ENCODE results near the gene SPAG9. TPM values are rescaled to one million over a fixed set of nuclear protein-coding genes. Genes with fewer than 3 reads are reported as not detected.
A peak's percentile ranks its signal among the peaks of the same experiment; 100 is the strongest.

The SPAG9 gene
- total RNA-seq, 4 donors from 2014 or later, result 139 to 171 (median 143) TPM

DNA sequence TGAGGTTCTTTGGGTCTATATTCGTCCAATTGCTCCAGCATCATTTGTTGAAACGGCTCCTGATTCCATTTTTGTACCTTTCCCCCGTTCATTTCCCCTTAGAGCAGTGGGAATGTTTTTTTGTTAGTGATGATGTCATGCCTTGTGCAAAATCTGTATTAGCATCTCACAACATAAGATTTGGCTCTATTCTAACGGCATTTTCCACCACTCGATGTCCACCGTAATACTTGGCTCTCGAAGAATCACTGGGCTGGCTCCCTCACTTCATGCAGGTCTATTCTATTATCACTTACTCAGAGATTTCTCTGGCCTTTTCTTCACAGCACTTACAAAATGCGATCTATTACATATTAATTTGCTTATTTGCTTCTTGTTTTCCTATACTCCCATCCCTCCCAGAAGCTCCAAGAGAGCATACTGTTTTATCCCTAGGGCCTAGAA, 32.1 kb upstream of the SPAG9 start:
- ATAC-seq, result peak; percentile 23 to 34
- in situ Hi-C loops (cut with MboI; ENCODE audit: low sequenced_read_pairs in 4 of 4), result loop anchor here (5.0 to 25.0 kb wide), 3 partner anchors 148 to 290 kb away; partner anchors contain the start of gene TOB1 (in 2 of the 4)

GRCh38 chr17:51150932-51151331, 30.3 kb upstream of the SPAG9 start:
- no peak for ATAC-seq
- no peak overlapping the region for H3K27ac ChIP-seq
- TF ChIP-seq, protein P1, sequence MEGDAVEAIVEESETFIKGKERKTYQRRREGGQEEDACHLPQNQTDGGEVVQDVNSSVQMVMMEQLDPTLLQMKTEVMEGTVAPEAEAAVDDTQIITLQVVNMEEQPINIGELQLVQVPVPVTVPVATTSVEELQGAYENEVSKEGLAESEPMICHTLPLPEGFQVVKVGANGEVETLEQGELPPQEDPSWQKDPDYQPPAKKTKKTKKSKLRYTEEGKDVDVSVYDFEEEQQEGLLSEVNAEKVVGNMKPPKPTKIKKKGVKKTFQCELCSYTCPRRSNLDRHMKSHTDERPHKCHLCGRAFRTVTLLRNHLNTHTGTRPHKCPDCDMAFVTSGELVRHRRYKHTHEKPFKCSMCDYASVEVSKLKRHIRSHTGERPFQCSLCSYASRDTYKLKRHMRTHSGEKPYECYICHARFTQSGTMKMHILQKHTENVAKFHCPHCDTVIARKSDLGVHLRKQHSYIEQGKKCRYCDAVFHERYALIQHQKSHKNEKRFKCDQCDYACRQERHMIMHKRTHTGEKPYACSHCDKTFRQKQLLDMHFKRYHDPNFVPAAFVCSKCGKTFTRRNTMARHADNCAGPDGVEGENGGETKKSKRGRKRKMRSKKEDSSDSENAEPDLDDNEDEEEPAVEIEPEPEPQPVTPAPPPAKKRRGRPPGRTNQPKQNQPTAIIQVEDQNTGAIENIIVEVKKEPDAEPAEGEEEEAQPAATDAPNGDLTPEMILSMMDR (IDR thresholded peaks at IDR 0.05 in 4 of 5, conservative IDR thresholded peaks at IDR 0.05 in 1 of 5), result no peak
- DNase-seq, result no peak
- no peak overlapping the region for H3K4me3 ChIP-seq
- H3K36me3 ChIP-seq, result peaks cover 0 to 2% of the 10 kb centered on the region in 2 donors
- in situ Hi-C loops (cut with MboI; ENCODE audit: low sequenced_read_pairs in 4 of 4), result loop anchor here (5.0 to 25.0 kb wide), 3 partner anchors 146 to 289 kb away; partner anchors contain the start of gene TOB1 (in 2 of the 4)
- H3K4me1 ChIP-seq, result peaks cover 17 to 25% of the 10 kb centered on the region in 2 donors
- H3K27me3 ChIP-seq, result no peaks in the 10 kb centered on the region
- intact Hi-C loops (cut with DNase I; ENCODE audit: low total_unique reads), result loop anchor here (5.0 to 10.0 kb wide), 3 partner anchors 96 to 284 kb away; partner anchors contain the start of genes MBTD1, TOB1 and UTP18
- H3K9me3 ChIP-seq, result no peaks in the 10 kb centered on the region

More for the DNA sequence above, 32.1 kb upstream of the SPAG9 start:
- Histone ChIP-seq H3K4me3 (peak overlapping the region; percentile 46 to 77 (median 72)), H3K9me3 (no peaks in the 10 kb centered on the region), H3K36me3 (peaks cover 0 to 21% of the 10 kb centered on the region in 2 donors), H3K27ac (peak overlapping the region; percentile 82 to 90 (median 88)), H3K4me1 (peaks cover 17 to 18% of the 10 kb centered on the region in 2 donors), H3K27me3 (no peaks in the 10 kb centered on the region)
- no peak for DNase-seq
- no peak for TF ChIP-seq POLR2A (IDR thresholded peaks at IDR 0.05)
- intact Hi-C loops (cut with DNase I; ENCODE audit: low total_unique reads), result loop anchor here (1.0 to 10.0 kb wide), 6 partner anchors 14 to 285 kb away; partner anchors contain the start of genes MBTD1, NME2, TOB1 and UTP18

DNA sequence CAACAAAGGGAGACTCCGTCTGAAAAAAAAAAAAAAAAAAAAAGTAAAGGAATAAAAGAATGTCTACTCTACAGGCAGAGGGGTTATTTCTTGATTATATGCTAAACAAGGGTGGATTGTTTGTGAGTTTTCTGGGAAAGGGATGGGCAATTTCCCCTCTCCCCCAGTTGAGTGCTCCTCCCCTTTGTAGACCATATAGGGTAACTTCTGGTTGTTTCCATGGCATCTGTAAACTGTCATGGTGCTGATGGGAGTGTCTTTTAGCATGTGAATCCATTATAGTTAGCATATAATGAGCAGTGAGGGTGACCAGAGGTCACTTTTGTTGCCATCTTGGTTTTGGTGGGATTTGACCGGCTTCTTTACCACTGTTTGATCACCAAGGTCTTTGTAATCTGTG, 28.5 kb upstream of the SPAG9 start:
- ATAC-seq, result no peak
- Histone ChIP-seq H3K27me3 (no peaks in the 10 kb centered on the region), H3K9me3 (no peaks in the 10 kb centered on the region), H3K4me3 (no peak overlapping the region), H3K36me3 (no peaks in the 10 kb centered on the region), H3K4me1 (peaks cover 12 to 17% of the 10 kb centered on the region in 2 donors), H3K27ac (no peak overlapping the region)
- TF ChIP-seq, protein P1 (IDR thresholded peaks at IDR 0.05 in 4 of 5, conservative IDR thresholded peaks at IDR 0.05 in 1 of 5), result no peak
- no peak for TF ChIP-seq POLR2A (IDR thresholded peaks at IDR 0.05)
- intact Hi-C loops (cut with DNase I; ENCODE audit: low total_unique reads), result no loop called here
- in situ Hi-C loops (cut with MboI; ENCODE audit: low sequenced_read_pairs in 4 of 4), result loop anchor here in 1 of 4 donors (5.0 kb wide), 1 partner anchor 147 kb away; no protein-coding TSS in a partner anchor
- DNase-seq, result no peak

GRCh38 chr17:51147650-51148049, 27.0 kb upstream of the SPAG9 start:
- intact Hi-C loops (cut with DNase I; ENCODE audit: low total_unique reads), result no loop called here
- ATAC-seq, result no peak
- TF ChIP-seq, protein P1 (IDR thresholded peaks at IDR 0.05 in 4 of 5, conservative IDR thresholded peaks at IDR 0.05 in 1 of 5), result no peak
- TF ChIP-seq POLR2A (IDR thresholded peaks at IDR 0.05), result no peak

GRCh38 chr17:51144266-51145022, 23.8 kb upstream of the SPAG9 start:
- Histone ChIP-seq H3K4me1 (peaks cover 0 to 6% of the 10 kb centered on the region in 2 donors), H3K4me3 (no peak overlapping the region), H3K27me3 (no peaks in the 10 kb centered on the region), H3K27ac (no peak overlapping the region), H3K9me3 (no peaks in the 10 kb centered on the region), H3K36me3 (no peaks in the 10 kb centered on the region)
- in situ Hi-C loops (cut with MboI; ENCODE audit: low sequenced_read_pairs in 4 of 4) (loop anchor here in 1 of 4 donors (5.0 kb wide), 1 partner anchor 142 kb away; no protein-coding TSS in a partner anchor), intact Hi-C loops (cut with DNase I; ENCODE audit: low total_unique reads) (no loop called here)
- no peak for ATAC-seq
- TF ChIP-seq POLR2A (IDR thresholded peaks at IDR 0.05), result no peak
- TF ChIP-seq, protein P1 (IDR thresholded peaks at IDR 0.05 in 4 of 5, conservative IDR thresholded peaks at IDR 0.05 in 1 of 5), result no peak
- no peak for DNase-seq

More at GRCh38 chr17:51147650-51148049, 27.0 kb upstream of the SPAG9 start:
- Histone ChIP-seq H3K36me3 (no peaks in the 10 kb centered on the region), H3K27ac (peak overlapping the region in 1 of 4 donors; percentile 54), H3K4me1 (peaks cover 6 to 10% of the 10 kb centered on the region in 2 donors), H3K4me3 (no peak overlapping the region), H3K27me3 (no peaks in the 10 kb centered on the region), H3K9me3 (no peaks in the 10 kb centered on the region)
- in situ Hi-C loops (cut with MboI; ENCODE audit: low sequenced_read_pairs in 4 of 4), result loop anchor here in 1 of 4 donors (5.0 kb wide), 1 partner anchor 145 kb away; no protein-coding TSS in a partner anchor
- DNase-seq, result no peak

Data from gastrocnemius medialis (tissue), 4 donors.